Measurements from ENCODE around the gene COG5.

GRCh38 chr7:107258737-107259136 lies 305.0 kb downstream of the COG5 start:
- TF ChIP-seq, protein P1, sequence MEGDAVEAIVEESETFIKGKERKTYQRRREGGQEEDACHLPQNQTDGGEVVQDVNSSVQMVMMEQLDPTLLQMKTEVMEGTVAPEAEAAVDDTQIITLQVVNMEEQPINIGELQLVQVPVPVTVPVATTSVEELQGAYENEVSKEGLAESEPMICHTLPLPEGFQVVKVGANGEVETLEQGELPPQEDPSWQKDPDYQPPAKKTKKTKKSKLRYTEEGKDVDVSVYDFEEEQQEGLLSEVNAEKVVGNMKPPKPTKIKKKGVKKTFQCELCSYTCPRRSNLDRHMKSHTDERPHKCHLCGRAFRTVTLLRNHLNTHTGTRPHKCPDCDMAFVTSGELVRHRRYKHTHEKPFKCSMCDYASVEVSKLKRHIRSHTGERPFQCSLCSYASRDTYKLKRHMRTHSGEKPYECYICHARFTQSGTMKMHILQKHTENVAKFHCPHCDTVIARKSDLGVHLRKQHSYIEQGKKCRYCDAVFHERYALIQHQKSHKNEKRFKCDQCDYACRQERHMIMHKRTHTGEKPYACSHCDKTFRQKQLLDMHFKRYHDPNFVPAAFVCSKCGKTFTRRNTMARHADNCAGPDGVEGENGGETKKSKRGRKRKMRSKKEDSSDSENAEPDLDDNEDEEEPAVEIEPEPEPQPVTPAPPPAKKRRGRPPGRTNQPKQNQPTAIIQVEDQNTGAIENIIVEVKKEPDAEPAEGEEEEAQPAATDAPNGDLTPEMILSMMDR (conservative IDR thresholded peaks at IDR 0.05; ENCODE audit: low read depth, low read length): no peak
- TF ChIP-seq EZH2 (IDR thresholded peaks at IDR 0.05; ENCODE audit: borderline replicate concordance, low read depth, low read length, poor library complexity, severe bottlenecking): no peak
